ENCODE results near the gene RUFY4. TPM values are rescaled to one million over a fixed set of nuclear protein-coding genes. Genes with fewer than 3 reads are reported as not detected.

Gene RUFY4
- total RNA-seq, 2 experiments from 2014 or later: 1.2 to 1.8 TPM

- Mint-ChIP-seq H3K27me3 (ENCODE audit: low read depth) (peaks cover 6% of the 10 kb centered on the region), H3K9me3 (peaks cover 12% of the 10 kb centered on the region), H3K27ac (no peak within 1 kb of the TSS), H3K4me3 (no peak within 1 kb of the TSS), H3K4me1 (ENCODE audit: low read depth) (peaks cover 8% of the 10 kb centered on the region), H3K36me3 (ENCODE audit: low read depth) (no peaks in the 10 kb centered on the region)
- intact Hi-C loops (cut with micrococcal nuclease): no loop called here
- DNase-seq: no peak
- CTCF ChIA-PET: interaction anchor here (0.6 kb wide), 1 partner anchor 147 kb away, joined by 3 read pairs; no protein-coding TSS in a partner anchor
These were observed 56.6 kb downstream of the RUFY4 start, which contains the start of gene CXCR2 for GRCh38 chr2:218125626-218126080. CXCR2 (plus strand) TSS chr2:218126028; CDS start chr2:218134802, 8,774 bp downstream.

- Mint-ChIP-seq H3K36me3 (ENCODE audit: low read depth) (no peaks in the 10 kb centered on the region), H3K27me3 (ENCODE audit: low read depth) (peaks cover 6% of the 10 kb centered on the region), H3K4me1 (ENCODE audit: low read depth) (peaks cover 8% of the 10 kb centered on the region), H3K4me3 (no peak overlapping the region), H3K9me3 (no peaks in the 10 kb centered on the region), H3K27ac (no peak overlapping the region)
- DNase-seq: no peak
- CTCF ChIA-PET: interaction anchor here (0.6 kb wide), 1 partner anchor 721 kb away, joined by 3 read pairs; no protein-coding TSS in a partner anchor
- intact Hi-C loops (cut with micrococcal nuclease): no loop called here
These were observed 58.9 kb downstream of the RUFY4 start for GRCh38 chr2:218127929-218128455.

- CTCF ChIA-PET: no interaction called here
- Mint-ChIP-seq H3K27ac (no peak overlapping the region), H3K36me3 (ENCODE audit: low read depth) (no peaks in the 10 kb centered on the region), H3K4me1 (ENCODE audit: low read depth) (peaks cover 8% of the 10 kb centered on the region), H3K27me3 (ENCODE audit: low read depth) (peaks cover 6% of the 10 kb centered on the region), H3K9me3 (no peaks in the 10 kb centered on the region), H3K4me3 (no peak overlapping the region)
- DNase-seq: no peak
- intact Hi-C loops (cut with micrococcal nuclease): no loop called here
These were observed 59.9 kb downstream of the RUFY4 start for GRCh38 chr2:218128781-218129457.

GRCh38 chr2:218129458-218130135 is 60.5 kb downstream of the RUFY4 start:
- H3K27me3 Mint-ChIP-seq (ENCODE audit: low read depth): peaks cover 6% of the 10 kb centered on the region
- H3K36me3 Mint-ChIP-seq (ENCODE audit: low read depth): no peaks in the 10 kb centered on the region
- H3K9me3 Mint-ChIP-seq: no peaks in the 10 kb centered on the region
- CTCF ChIA-PET: no interaction called here
- H3K4me1 Mint-ChIP-seq (ENCODE audit: low read depth): peaks cover 8% of the 10 kb centered on the region
- intact Hi-C loops (cut with micrococcal nuclease): no loop called here
- H3K4me3 Mint-ChIP-seq: no peak overlapping the region
- DNase-seq: no peak
- H3K27ac Mint-ChIP-seq: no peak overlapping the region

GRCh38 chr2:218130377-218130776 is 61.3 kb downstream of the RUFY4 start:
- no peak for DNase-seq
- CTCF ChIA-PET: no interaction called here
- no peaks in the 10 kb centered on the region for H3K36me3 Mint-ChIP-seq (ENCODE audit: low read depth)
- no peak overlapping the region for H3K4me3 Mint-ChIP-seq
- H3K27me3 Mint-ChIP-seq (ENCODE audit: low read depth): peaks cover 5% of the 10 kb centered on the region
- H3K4me1 Mint-ChIP-seq (ENCODE audit: low read depth): peaks cover 8% of the 10 kb centered on the region
- no peaks in the 10 kb centered on the region for H3K9me3 Mint-ChIP-seq
- H3K27ac Mint-ChIP-seq: no peak overlapping the region
- intact Hi-C loops (cut with micrococcal nuclease): no loop called here

GRCh38 chr2:218130822-218131221 is 61.8 kb downstream of the RUFY4 start:
- H3K27me3 Mint-ChIP-seq (ENCODE audit: low read depth): peaks cover 2% of the 10 kb centered on the region
- CTCF ChIA-PET: no interaction called here

GRCh38 chr2:218137514-218137913 is 68.5 kb downstream of the RUFY4 start:
- CTCF ChIA-PET: no interaction called here
- H3K27me3 Mint-ChIP-seq (ENCODE audit: low read depth): peaks cover 13% of the 10 kb centered on the region

More at GRCh38 chr2:218130822-218131221, 61.8 kb downstream of the RUFY4 start:
- no peak for DNase-seq
- Mint-ChIP-seq H3K4me3 (no peak overlapping the region), H3K36me3 (ENCODE audit: low read depth) (no peaks in the 10 kb centered on the region), H3K27ac (no peak overlapping the region), H3K9me3 (no peaks in the 10 kb centered on the region), H3K4me1 (ENCODE audit: low read depth) (peaks cover 4% of the 10 kb centered on the region)
- intact Hi-C loops (cut with micrococcal nuclease): no loop called here

GRCh38 chr2:218138047-218138446 is 69.0 kb downstream of the RUFY4 start:
- no peak for DNase-seq
- H3K9me3 Mint-ChIP-seq: no peaks in the 10 kb centered on the region
- no peaks in the 10 kb centered on the region for H3K4me1 Mint-ChIP-seq (ENCODE audit: low read depth)
- H3K27me3 Mint-ChIP-seq (ENCODE audit: low read depth): peaks cover 13% of the 10 kb centered on the region
- CTCF ChIA-PET: interaction anchor here (0.6 kb wide), 1 partner anchor 242 kb away, joined by 4 read pairs; no protein-coding TSS in a partner anchor
- no peak overlapping the region for H3K27ac Mint-ChIP-seq
- H3K36me3 Mint-ChIP-seq (ENCODE audit: low read depth): no peaks in the 10 kb centered on the region
- intact Hi-C loops (cut with micrococcal nuclease): no loop called here
- no peak overlapping the region for H3K4me3 Mint-ChIP-seq

More at GRCh38 chr2:218137514-218137913, 68.5 kb downstream of the RUFY4 start:
- H3K9me3 Mint-ChIP-seq: no peaks in the 10 kb centered on the region
- no peak overlapping the region for H3K4me3 Mint-ChIP-seq
- no peaks in the 10 kb centered on the region for H3K36me3 Mint-ChIP-seq (ENCODE audit: low read depth)
- intact Hi-C loops (cut with micrococcal nuclease): no loop called here
- no peak overlapping the region for H3K27ac Mint-ChIP-seq
- no peaks in the 10 kb centered on the region for H3K4me1 Mint-ChIP-seq (ENCODE audit: low read depth)
- DNase-seq: no peak

Other genes with a start within 250 kb of the RUFY4 start
- under 1 TPM; 0.40 to 0.74 TPM for gene TNS1, start 66.3 kb upstream of the RUFY4 start, total RNA-seq
- under 1 TPM; 0.17 to 0.21 TPM for gene CXCR2, start 56.8 kb downstream of the RUFY4 start, total RNA-seq
- gene CXCR1, start 97.7 kb downstream of the RUFY4 start, total RNA-seq: not detected
- 100 to 1,000 TPM; 461 to 475 TPM for gene ARPC2, start 147.9 kb downstream of the RUFY4 start, total RNA-seq
- gene GPBAR1, start 191.8 kb downstream of the RUFY4 start, total RNA-seq: under 1 TPM in 1 of 2 experiments, not detected in 1; 0.10 TPM
- 10 to 100 TPM; 58.7 to 59.4 TPM for gene AAMP, start 200.9 kb downstream of the RUFY4 start, total RNA-seq
- 10 to 100 TPM; 20.4 to 21.4 TPM for gene PNKD, start 201.3 kb downstream of the RUFY4 start, total RNA-seq
- gene TMBIM1, start 223.2 kb downstream of the RUFY4 start, total RNA-seq: 10 to 100 TPM; 43.1 to 43.4 TPM